ENCODE measurements around the gene GOLGA2.

- TF ChIP-seq CTCF (IDR thresholded peaks at IDR 0.05; ENCODE audit: insufficient read depth, low read length, poor library complexity, severe bottlenecking) (no peak), EZH2phosphoT487 (conservative IDR thresholded peaks at IDR 0.05; ENCODE audit: low read length) (no peak)
These were observed 63.9 kb downstream of the GOLGA2 start for GRCh38 chr9:128211981-128212281.

Data from SU-DHL-6 (cell line).